HCT116 (cell line): ENCODE results near the gene FGF14.

Experiments
- TF ChIP-seq, protein P1 (sequence below), 3 experiments: fragments of 200-600 bp in 1 of 3; sonication (generic) in 1 of 3; IDR thresholded peaks in 2 of 3; conservative IDR thresholded peaks in 1 of 3; 2 replicates each; pipeline ENCODE4 v1.5.1; 2012 to 2017; ENCODE audit warnings: low read depth in 2 of 3, low read length in 2 of 3, antibody characterized with exemption in 1 of 3, borderline replicate concordance in 1 of 3, control low read depth in 1 of 3, mild to moderate bottlenecking in 1 of 3, mixed read lengths in 1 of 3, mixed run types in 1 of 3, moderate library complexity in 1 of 3; ENCODE audit not compliant: insufficient read depth in 1 of 3
- TF ChIP-seq, protein P2 (sequence below): IDR thresholded peaks from 2 replicates; pipeline ENCODE4 v1.6.1; 2012; ENCODE audit warnings: low read depth

DNA sequence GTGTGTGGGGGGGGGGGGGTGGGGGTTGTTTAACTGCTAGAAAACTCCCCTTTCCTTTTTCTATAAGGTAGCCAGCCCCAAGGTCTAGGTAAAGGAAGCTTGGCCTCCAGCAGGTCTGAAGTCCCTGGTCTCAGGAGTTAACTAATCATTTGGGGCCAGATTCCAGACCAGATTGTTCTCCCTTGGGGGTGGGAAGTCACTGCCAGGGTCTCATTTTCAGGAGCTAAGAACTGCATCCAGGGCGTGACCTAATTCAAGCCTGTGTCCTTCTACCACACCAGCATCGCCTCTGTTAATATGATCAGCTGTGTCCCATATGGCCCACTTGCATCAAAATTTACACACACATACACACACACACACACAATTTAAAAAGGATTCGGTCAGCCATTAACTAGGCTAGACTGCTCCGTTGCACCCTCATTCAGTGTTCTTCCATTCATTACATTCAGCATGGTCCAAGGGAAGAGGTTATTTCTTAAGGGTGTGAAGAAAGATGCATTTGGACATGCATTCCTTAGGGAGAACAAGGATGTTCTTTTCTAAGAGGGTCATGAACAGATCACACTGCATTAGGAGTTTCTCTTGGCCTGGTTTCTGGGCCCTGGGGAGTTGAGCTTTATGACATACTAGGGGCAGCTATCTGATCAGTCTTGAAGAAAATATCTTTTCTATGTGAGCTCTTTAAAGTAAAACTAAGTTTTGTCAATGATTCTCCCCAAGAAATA lies 91.0 kb downstream of the FGF14 start:
- TF ChIP-seq, protein P1, sequence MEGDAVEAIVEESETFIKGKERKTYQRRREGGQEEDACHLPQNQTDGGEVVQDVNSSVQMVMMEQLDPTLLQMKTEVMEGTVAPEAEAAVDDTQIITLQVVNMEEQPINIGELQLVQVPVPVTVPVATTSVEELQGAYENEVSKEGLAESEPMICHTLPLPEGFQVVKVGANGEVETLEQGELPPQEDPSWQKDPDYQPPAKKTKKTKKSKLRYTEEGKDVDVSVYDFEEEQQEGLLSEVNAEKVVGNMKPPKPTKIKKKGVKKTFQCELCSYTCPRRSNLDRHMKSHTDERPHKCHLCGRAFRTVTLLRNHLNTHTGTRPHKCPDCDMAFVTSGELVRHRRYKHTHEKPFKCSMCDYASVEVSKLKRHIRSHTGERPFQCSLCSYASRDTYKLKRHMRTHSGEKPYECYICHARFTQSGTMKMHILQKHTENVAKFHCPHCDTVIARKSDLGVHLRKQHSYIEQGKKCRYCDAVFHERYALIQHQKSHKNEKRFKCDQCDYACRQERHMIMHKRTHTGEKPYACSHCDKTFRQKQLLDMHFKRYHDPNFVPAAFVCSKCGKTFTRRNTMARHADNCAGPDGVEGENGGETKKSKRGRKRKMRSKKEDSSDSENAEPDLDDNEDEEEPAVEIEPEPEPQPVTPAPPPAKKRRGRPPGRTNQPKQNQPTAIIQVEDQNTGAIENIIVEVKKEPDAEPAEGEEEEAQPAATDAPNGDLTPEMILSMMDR (IDR thresholded peaks at IDR 0.05 in 2 of 3, conservative IDR thresholded peaks at IDR 0.05 in 1 of 3; ENCODE audit: borderline replicate concordance in 1 of 3, insufficient read depth in 1 of 3, low read depth in 2 of 3, low read length in 2 of 3): no peak
- TF ChIP-seq, protein P2, sequence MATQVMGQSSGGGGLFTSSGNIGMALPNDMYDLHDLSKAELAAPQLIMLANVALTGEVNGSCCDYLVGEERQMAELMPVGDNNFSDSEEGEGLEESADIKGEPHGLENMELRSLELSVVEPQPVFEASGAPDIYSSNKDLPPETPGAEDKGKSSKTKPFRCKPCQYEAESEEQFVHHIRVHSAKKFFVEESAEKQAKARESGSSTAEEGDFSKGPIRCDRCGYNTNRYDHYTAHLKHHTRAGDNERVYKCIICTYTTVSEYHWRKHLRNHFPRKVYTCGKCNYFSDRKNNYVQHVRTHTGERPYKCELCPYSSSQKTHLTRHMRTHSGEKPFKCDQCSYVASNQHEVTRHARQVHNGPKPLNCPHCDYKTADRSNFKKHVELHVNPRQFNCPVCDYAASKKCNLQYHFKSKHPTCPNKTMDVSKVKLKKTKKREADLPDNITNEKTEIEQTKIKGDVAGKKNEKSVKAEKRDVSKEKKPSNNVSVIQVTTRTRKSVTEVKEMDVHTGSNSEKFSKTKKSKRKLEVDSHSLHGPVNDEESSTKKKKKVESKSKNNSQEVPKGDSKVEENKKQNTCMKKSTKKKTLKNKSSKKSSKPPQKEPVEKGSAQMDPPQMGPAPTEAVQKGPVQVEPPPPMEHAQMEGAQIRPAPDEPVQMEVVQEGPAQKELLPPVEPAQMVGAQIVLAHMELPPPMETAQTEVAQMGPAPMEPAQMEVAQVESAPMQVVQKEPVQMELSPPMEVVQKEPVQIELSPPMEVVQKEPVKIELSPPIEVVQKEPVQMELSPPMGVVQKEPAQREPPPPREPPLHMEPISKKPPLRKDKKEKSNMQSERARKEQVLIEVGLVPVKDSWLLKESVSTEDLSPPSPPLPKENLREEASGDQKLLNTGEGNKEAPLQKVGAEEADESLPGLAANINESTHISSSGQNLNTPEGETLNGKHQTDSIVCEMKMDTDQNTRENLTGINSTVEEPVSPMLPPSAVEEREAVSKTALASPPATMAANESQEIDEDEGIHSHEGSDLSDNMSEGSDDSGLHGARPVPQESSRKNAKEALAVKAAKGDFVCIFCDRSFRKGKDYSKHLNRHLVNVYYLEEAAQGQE: no peak
